ENCODE measurements around the gene BRINP2.

Gene BRINP2

GRCh38 chr1:177227978-177228692 is 57.4 kb downstream of the BRINP2 start:
- no peak for DNase-seq

DNA sequence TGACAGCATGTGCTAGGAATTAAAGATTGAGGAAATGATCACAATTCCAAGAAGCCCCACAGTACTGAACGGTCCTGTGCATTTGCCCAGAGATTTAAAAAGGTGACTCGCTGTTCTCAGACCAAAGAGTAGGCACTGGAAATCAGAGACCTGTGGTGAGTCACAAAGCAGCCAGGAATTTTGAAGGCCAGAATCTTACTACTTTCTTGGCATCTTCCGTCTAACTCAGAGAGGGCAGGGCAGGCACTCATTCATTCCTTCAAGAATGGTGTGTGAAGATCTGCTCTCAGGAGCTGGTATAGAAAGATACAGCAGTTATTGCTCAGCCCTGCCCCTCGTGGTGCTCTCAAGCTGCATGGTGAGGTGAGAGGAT is 57.9 kb downstream of the BRINP2 start:
- no peak for DNase-seq

- no peak for DNase-seq
Measured at GRCh38 chr1:177229781-177230180, 59.0 kb downstream of the BRINP2 start.

GRCh38 chr1:177230228-177231016 is 59.7 kb downstream of the BRINP2 start:
- DNase-seq: no peak

GRCh38 chr1:177235350-177235749 is 64.6 kb downstream of the BRINP2 start:
- DNase-seq: no peak

DNA sequence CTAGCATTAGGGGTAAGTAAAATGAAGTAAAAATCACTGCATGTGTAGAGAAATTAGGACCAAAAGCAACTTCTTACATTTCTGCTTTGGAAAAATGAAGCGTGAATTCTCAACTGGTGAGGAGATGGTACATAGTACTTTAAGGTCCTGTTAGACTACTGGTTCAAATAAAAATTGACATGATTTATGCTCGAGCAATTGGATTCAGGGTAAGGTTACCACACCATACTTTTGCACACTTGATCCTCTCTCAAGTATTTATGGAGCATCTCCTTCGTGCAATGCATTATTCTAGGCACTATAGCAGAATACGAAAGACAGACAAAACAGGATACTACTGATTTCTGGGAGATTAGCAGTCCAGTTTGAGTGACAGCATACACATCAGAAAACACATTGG is 66.2 kb downstream of the BRINP2 start:
- no peak for DNase-seq

- no peak for DNase-seq
Measured at GRCh38 chr1:177238967-177239366, 68.2 kb downstream of the BRINP2 start.

- no peak for DNase-seq
Measured at GRCh38 chr1:177239792-177240191, 69.0 kb downstream of the BRINP2 start.

DNA sequence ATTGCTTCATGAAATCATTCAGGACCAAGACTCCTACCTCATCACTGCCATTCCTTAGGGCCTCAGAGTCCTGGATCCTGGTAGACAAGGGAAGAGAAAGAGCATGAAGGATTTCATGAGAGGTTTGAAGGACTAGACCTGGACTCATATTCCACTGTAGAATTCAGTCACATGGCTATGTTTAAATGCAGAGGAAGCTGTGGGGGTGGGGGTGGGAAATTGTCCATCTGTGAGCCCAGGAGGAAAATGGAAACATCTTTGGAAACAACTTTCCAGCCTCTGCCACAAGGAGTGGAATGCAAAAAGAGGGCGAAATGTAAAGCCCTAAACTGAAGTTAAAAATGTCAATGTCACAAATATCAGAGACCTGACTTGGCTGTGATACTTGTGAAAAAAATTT is 73.0 kb downstream of the BRINP2 start:
- no peak for DNase-seq

- no peak for DNase-seq
Measured at GRCh38 chr1:177246710-177247580, 76.2 kb downstream of the BRINP2 start.

GRCh38 chr1:177247623-177248176 is 76.9 kb downstream of the BRINP2 start:
- DNase-seq: no peak

DNA sequence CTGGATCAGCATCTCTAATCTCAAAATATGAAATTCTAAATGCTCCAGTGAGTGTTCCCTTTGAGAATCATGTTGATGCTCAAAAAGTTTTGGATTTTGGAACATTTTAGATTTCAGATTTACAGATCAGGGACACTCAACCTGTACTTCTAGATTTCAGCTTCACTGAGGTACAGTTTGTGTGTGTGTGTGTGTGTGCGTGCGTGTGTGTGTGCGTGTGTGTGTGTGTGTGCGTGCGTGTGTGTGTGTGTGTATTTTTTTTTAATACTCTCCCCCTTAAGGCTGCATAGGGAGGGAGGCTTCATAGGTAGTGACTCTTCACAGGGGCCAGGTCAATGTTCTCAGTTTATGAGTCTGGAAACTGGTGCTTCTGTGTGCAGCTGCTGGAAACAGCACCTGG is 77.5 kb downstream of the BRINP2 start:
- DNase-seq: no peak

GRCh38 chr1:177249231-177249630 is 78.5 kb downstream of the BRINP2 start:
- no peak for DNase-seq

DNA sequence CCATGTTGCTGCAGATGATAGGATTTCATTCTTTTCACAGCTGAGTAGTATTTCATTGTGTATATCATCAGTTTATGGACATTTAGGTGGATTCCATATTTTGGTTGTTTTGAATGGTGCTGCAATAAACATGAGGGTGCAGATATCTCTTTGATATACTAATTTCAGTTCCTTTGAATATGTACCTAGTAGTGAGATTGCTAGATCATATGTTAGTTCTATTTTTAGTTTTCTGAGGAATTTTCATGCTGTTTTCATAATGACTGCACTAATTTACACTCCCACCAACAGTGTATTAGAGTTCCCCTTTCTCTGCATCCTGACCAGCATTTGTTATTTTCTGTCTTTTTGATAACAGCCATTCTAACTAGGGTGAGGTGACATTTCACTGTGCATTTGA is 82.1 kb downstream of the BRINP2 start:
- no peak for DNase-seq

- DNase-seq: no peak
Measured at GRCh38 chr1:177255411-177255810, 84.7 kb downstream of the BRINP2 start.

GRCh38 chr1:177256153-177257075 is 85.7 kb downstream of the BRINP2 start:
- no peak for DNase-seq

- DNase-seq: no peak
Measured at GRCh38 chr1:177257128-177257527, 86.4 kb downstream of the BRINP2 start.

- no peak for DNase-seq
Measured at GRCh38 chr1:177257576-177257975, 86.8 kb downstream of the BRINP2 start.

DNA sequence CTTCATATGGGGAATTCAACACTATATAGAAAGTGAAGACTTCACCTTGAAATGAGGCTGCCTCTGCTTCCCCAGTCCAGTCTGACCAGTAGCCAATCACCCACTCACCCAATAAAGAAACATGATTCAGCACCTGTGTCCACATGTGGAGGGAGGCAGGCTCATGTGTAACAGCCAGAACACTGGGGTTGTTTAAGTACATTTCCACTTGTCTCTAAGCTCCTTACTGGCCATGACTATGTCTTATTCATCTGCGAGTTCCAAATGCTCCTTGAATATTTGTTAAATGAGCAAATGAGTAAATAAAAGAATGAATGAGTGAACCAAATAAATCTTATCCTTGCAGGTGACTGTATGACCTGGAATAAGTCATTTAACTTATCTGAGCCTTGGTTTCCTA is 100.1 kb downstream of the BRINP2 start:
- no peak for DNase-seq

DNA sequence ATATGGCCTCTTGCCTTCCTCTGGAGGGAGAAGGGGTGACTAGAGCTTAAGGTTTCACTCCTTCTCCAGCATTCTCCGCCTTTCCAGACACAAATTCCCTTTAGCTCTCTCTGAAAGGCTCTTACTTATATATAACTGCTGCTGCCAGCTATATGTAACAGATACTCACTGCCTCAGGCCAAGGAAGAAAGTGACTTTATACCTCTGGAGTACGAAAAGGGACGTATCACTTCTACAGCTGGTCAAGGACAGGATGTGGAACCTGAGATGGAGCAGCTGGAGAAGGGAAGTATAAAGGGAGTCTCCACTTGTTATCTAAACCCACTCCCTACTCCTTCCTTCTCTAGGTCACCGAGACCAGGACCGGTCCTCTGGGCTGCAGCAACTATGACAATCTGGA is 102.4 kb downstream of the BRINP2 start:
- no peak for DNase-seq

- DNase-seq: no peak
Measured at GRCh38 chr1:177274687-177275211, 104.0 kb downstream of the BRINP2 start.

- no peak for DNase-seq
Measured at GRCh38 chr1:177275736-177276135, 105.0 kb downstream of the BRINP2 start.

Measured in SIG-M5 (cell line).